Muscle of leg (tissue), 11 donors: ENCODE measurements around the gene KIAA1614. TPM values are rescaled to one million over a fixed set of nuclear protein-coding genes. Genes with fewer than 3 reads are reported as not detected.

Source experiments
- DNase-seq: peaks from one replicate; pipeline ENCODE4 v3.0.0; 2013
- H3K27ac ChIP-seq: one replicate; pipeline ENCODE4 v1.5.1; 2013; ENCODE audit warnings: mild to moderate bottlenecking, low read length, control low read depth
- H3K27me3 ChIP-seq: one replicate; pipeline ENCODE4 v1.6.1; 2013; ENCODE audit warnings: low read length; ENCODE audit not compliant: control insufficient read depth, insufficient read depth
- H3K36me3 ChIP-seq: one replicate; pipeline ENCODE4 v1.6.1; 2013; ENCODE audit warnings: low read length; ENCODE audit not compliant: control insufficient read depth, insufficient read depth
- H3K4me1 ChIP-seq: one replicate; pipeline ENCODE4 v1.6.1; 2013; ENCODE audit warnings: low read length; ENCODE audit not compliant: control insufficient read depth, insufficient read depth
- H3K4me3 ChIP-seq: one replicate; pipeline ENCODE4 v1.5.1; 2013; ENCODE audit warnings: low read length, control low read depth
- H3K9me3 ChIP-seq: replicated peaks from 2 replicates; pipeline ENCODE4 v1.6.1; 2013; ENCODE audit warnings: low read depth, low read length; ENCODE audit not compliant: control insufficient read depth
- WGBS: methylation state at CpG from one replicate; pipeline ENCODE4 v1.1.5; 2013; ENCODE audit warnings: missing lambda C conversion rate; ENCODE audit not compliant: insufficient coverage; 5-methylcytosine and 5-hydroxymethylcytosine counted together
- polyA plus RNA-seq, 8 donors: library from polyadenylated mRNA; unstranded; fragments of 120-200 nt; gene quantifications; one replicate each; pipeline versions ENCODE4 v1.2.1 to v1.2.3, GENCODE V29; 2013; ENCODE audit warnings: inconsistent platforms in 1 of 8, low replicate concordance in 1 of 8; ENCODE audit not compliant: insufficient read length in 8 of 8, insufficient read depth in 1 of 8
- total RNA-seq: library from RNA; stranded (reverse); fragments of 120-200 nt; gene quantifications from one replicate; pipeline ENCODE4 v1.2.4, GENCODE V29; 2013

The KIAA1614 gene
- total and polyA plus RNA-seq, 9 donors = 10.0 to 16.3 (median 12.3) TPM

DNA sequence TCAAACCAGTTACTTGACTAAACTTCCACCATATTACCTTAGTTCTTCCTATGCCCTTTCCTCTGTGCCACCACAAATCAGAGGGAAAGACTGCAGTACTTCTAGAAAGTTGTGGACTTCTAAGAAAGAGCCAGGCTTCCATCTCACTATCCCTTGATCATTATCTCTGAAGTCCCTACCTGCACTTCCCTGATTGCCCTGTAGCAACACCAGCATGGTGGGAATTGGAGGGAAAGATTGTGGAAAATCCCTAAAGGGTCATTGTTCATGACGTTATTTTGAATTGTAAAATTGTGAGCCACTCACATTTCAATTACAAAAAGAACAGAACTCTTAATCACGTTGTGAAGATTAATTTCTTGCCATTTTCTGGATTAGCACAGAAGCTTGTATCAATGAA lies 23.4 kb upstream of the KIAA1614 start:
- Histone ChIP-seq H3K27ac (no peak overlapping the region), H3K4me1 (no peaks in the 10 kb centered on the region), H3K27me3 (no peaks in the 10 kb centered on the region), H3K36me3 (no peaks in the 10 kb centered on the region), H3K4me3 (no peak overlapping the region), H3K9me3 (no peaks in the 10 kb centered on the region)
- WGBS = no CpG with 5 or more reads among the region's 2 CpGs
- DNase-seq = no peak

DNA sequence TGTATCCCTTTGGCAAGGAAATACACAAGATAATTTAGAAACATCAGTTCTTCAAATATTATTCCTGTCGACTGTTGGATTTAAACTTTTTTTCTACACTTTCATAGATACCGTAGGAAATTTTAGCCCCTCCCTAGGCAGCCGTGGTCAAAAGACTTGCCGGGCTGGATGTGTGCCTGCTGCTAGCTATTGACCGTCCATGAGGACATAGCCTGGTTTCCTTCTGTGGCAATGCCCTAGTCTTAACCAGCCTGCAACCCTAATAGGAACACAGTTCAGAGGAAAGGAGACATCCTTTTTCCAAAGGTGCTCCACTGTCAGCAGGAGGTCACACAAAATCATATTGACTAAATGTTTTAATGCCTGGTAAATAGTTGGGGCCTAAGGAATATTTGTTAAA lies 20.4 kb upstream of the KIAA1614 start:
- H3K27ac ChIP-seq = no peak overlapping the region
- H3K4me3 ChIP-seq = no peak overlapping the region
- no peaks in the 10 kb centered on the region for H3K27me3 ChIP-seq
- no peaks in the 10 kb centered on the region for H3K9me3 ChIP-seq
- DNase-seq = no peak
- H3K4me1 ChIP-seq = no peaks in the 10 kb centered on the region
- WGBS = 74% methylated on average over 5 of the region's 5 CpGs
- H3K36me3 ChIP-seq = no peaks in the 10 kb centered on the region

DNA sequence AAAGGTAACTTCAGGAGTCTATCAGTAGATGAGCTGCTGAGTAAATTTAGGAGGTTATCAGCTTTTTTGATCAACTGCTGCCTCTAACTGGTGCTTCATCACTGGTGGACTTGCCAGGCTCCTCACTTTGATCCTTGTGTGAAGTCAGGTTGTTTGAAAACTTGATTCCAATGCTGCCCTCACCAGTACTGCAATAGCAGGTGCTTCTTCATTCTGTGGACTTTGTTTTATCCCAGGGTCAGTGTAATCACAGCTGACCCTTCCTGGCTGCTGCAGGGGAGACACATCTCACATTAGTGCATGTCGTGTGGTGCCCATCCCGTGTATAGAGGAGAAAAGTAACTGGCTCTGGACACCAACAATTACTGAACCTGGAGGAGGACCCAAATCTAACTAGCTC lies 20.0 kb upstream of the KIAA1614 start:
- Histone ChIP-seq H3K9me3 (no peaks in the 10 kb centered on the region), H3K27ac (no peak overlapping the region), H3K36me3 (no peaks in the 10 kb centered on the region), H3K27me3 (no peaks in the 10 kb centered on the region), H3K4me1 (no peaks in the 10 kb centered on the region), H3K4me3 (no peak overlapping the region)
- WGBS = no CpG with 5 or more reads among the region's 2 CpGs
- no peak for DNase-seq

DNA sequence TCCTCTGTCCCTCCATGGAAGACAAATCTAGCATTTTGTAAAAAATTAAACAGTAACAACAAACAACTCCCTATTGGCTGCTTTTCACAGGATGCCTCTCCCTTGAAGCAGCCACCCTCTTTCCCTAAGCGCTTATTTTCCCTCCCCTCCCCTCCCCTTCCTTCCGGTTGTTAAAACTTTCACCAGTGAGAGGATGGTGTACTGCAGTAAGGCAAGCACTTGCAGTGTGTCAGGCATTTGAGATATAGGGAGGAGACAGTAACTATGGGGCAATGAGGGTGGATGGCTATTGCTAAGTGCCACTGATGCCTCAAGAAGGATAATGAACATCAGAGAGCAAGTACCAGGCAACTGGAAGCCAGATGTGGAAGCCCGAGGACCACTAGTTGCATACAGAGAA lies 19.1 kb upstream of the KIAA1614 start:
- no peak for DNase-seq
- H3K27me3 ChIP-seq = no peaks in the 10 kb centered on the region

DNA sequence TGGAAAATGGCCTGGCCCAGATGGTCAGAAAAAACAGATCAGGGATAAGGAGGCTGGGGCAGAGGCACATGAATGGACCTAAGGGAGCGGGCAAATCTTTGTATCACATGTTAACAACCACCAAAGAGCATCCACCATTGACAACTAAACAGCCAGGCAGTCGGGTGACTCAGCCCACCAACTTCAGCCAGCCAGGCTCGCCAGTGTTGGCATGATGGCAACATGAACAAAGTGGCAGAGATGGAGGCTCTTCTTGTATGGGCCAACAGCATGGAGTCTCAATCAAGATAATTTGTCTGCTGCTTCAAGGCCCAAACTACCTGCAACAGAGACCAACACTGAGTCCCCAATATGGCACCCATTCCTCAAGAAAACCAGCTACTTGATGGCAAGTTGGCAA lies 16.5 kb upstream of the KIAA1614 start:
- Histone ChIP-seq H3K27me3 (no peaks in the 10 kb centered on the region), H3K4me1 (peaks cover 6% of the 10 kb centered on the region), H3K27ac (no peak overlapping the region), H3K36me3 (no peaks in the 10 kb centered on the region), H3K4me3 (no peak overlapping the region), H3K9me3 (no peaks in the 10 kb centered on the region)
- WGBS = 94% methylated on average over 2 of the region's 3 CpGs
- DNase-seq = no peak

More for the DNA sequence above, 19.1 kb upstream of the KIAA1614 start:
- Histone ChIP-seq H3K4me1 (peaks cover 2% of the 10 kb centered on the region), H3K4me3 (no peak overlapping the region), H3K27ac (no peak overlapping the region), H3K36me3 (no peaks in the 10 kb centered on the region), H3K9me3 (no peaks in the 10 kb centered on the region)
- 60% methylated on average over 1 of the region's 3 CpGs for WGBS

DNA sequence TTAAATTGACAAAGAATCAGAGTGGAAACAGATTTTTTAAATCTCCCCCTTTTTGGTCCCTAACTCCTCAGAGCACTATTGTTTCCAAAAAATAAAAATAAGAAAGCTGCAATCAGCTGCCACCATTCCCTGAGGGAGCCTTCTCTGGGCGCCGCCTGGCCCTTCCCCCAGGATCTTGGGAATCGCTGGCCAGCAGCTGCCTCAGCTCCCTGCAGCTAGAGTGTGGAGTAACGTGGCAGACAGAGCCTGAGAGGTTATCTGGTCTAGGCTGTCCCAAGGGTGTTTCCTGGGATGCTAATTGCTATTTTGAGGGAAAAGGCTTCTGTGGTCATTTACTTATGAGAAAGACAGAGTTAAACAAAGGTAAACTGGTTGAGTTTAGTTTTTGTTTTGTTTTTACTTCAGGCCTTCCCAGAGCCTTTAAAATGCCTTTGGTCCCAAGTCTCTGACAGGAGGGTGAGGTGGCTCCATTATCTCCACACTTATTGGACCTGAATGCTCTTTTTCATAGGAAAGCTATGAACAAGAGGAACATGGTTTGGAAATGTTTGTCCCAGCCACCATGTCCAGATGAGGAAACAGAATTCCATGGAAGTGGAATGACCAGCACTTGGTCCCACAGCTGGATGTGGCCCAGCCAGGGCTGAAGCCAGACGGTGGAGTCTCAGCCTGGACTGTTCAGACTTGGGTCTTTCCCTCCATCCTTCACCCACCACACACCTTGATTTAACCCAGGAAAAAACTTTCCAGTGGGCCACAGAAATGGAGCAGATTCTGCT lies 14.1 kb upstream of the KIAA1614 start:
- no peak for DNase-seq
- Histone ChIP-seq H3K36me3 (no peaks in the 10 kb centered on the region), H3K27ac (no peak overlapping the region), H3K4me3 (no peak overlapping the region), H3K9me3 (no peaks in the 10 kb centered on the region), H3K4me1 (peaks cover 6% of the 10 kb centered on the region), H3K27me3 (no peaks in the 10 kb centered on the region)
- 8% methylated on average over 2 of the region's 5 CpGs for WGBS

DNA sequence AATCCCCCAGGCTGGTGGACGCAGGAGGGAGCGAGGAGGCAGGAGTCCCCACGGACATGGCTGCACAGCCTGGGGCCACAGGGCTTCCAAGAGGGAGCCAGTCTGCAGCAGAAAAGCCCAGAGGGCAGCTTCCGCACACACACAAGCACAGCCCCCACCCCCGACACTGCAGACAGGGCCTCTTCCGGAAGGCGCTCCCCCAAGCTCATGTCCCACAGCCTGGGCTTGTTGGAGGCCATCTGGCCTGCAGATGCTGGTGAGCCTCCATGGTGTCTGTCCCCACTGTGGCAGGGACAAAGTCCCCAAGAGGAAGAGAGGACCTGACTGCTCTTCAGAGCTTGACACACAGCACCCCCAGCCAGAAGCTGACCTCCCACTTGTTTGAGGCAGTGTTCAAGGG lies 13.4 kb upstream of the KIAA1614 start:
- DNase-seq = no peak
- 55% methylated on average over 5 of the region's 7 CpGs for WGBS

DNA sequence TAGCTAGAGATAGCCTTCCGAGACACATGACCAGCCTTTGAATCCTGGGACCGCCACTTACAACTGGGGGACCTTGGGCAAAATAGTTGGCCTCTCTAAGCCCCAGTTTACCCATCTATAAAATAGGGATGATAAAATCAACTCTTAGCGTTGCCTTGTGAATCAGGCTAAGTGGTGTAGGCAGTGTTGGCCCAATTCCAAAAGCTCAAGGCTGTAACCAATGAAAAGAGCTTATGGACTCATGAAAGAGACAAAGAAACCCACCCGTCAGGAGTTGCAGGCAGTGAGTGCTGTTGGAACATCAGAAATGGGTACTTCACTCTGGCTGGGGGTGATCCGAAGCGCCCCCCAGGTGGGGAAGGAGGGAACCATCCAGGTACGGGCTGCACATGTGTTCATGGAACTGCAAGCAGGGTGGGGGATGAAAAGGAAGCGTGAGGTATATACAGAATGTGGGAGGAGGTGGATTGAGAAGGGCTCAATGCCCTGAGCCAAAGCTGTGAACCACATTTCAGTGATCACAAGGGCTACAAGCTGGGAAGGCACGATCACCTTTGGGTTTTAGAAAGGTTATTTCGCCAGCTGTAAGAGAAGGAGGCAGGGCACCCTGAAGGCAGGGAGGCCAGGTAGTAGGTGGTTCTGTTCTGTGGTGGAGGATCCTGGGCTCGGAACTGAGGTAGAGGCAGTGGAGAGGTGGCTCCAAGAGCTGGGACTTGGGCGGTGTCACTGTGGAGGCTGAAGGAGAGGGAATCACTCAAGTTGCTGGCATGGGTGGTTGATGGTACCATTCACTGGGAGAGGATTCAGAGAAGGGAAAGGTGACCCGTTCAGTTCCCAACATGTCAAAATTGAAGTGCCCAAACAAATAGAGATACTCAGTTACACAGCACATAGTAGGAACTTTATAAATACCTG lies 11.4 kb upstream of the KIAA1614 start:
- no peaks in the 10 kb centered on the region for H3K36me3 ChIP-seq
- no peaks in the 10 kb centered on the region for H3K9me3 ChIP-seq
- H3K4me3 ChIP-seq = no peak overlapping the region
- H3K27me3 ChIP-seq = no peaks in the 10 kb centered on the region
- H3K27ac ChIP-seq = no peak overlapping the region
- peaks cover 6% of the 10 kb centered on the region for H3K4me1 ChIP-seq
- 88% methylated on average over 10 of the region's 13 CpGs for WGBS
- no peak for DNase-seq

More for the DNA sequence above, 13.4 kb upstream of the KIAA1614 start:
- Histone ChIP-seq H3K27ac (no peak overlapping the region), H3K27me3 (no peaks in the 10 kb centered on the region), H3K9me3 (no peaks in the 10 kb centered on the region), H3K4me1 (peaks cover 6% of the 10 kb centered on the region), H3K36me3 (no peaks in the 10 kb centered on the region), H3K4me3 (no peak overlapping the region)

DNA sequence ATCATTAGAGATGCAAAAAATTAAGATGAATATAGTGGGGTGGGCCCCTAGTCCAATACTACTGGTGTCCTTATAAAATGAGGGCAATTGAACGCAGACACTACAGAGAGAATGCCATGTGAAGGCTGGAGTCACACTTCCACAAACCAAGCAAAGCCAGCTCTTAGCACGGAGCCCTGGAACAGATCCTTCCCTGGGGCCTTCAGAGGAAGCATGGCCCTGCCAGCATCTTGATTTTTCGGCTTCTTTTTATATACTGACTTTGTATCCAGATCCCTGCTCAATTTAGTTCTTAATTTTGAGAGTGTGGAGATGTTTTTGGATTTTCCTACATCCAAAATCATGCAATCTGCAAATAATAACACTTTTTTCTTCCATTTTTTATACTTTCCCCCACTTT lies 10.2 kb upstream of the KIAA1614 start:
- Histone ChIP-seq H3K4me1 (peaks cover 6% of the 10 kb centered on the region), H3K27ac (no peak overlapping the region), H3K9me3 (no peaks in the 10 kb centered on the region), H3K36me3 (no peaks in the 10 kb centered on the region), H3K27me3 (no peaks in the 10 kb centered on the region), H3K4me3 (no peak overlapping the region)
- no peak for DNase-seq
- WGBS = no CpG with 5 or more reads among the region's 3 CpGs

DNA sequence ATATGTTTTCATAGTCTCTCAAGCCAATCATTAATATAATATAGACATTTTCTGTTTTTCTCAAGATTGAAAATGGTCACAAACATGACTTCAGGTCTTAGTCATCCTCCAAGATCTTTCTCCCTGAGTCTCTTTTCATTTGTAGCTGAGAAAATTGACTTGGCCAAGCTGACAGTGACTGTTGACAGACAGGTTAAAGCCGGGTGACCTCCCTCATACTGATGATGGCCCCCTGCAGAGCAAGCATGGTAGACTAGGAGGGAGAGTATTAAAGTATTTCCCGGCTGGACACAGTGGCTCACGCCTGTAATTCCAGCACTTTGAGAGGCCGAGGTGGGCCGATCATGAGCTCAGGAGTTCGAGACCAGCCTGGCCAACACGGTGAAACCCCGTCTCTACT lies 6.8 kb upstream of the KIAA1614 start:
- H3K27ac ChIP-seq = no peak overlapping the region
- H3K4me3 ChIP-seq = no peak overlapping the region
- H3K27me3 ChIP-seq = no peaks in the 10 kb centered on the region
- H3K9me3 ChIP-seq = no peaks in the 10 kb centered on the region
- no peaks in the 10 kb centered on the region for H3K36me3 ChIP-seq
- WGBS = 97% methylated on average over 7 of the region's 8 CpGs
- DNase-seq = no peak
- peaks cover 10% of the 10 kb centered on the region for H3K4me1 ChIP-seq
